ENCODE measurements around the gene SLC16A10. TPM values are rescaled to one million over a fixed set of nuclear protein-coding genes. Genes with fewer than 3 reads are reported as not detected.

Gene SLC16A10
- total RNA-seq, 4 donors from 2014 or later: 18.7 to 35.8 (median 22.1) TPM

- WGBS, 2 donors: 90 to 98% methylated on average over 2 of the region's 2 CpGs
- DNase-seq: no peak
- TF ChIP-seq POLR2A (IDR thresholded peaks at IDR 0.05) (no peak), CTCF (IDR thresholded peaks at IDR 0.05) (no peak)
Measured at GRCh38 chr6:111173341-111173740, 86.0 kb downstream of the SLC16A10 start.

GRCh38 chr6:111173946-111174345, 86.6 kb downstream of the SLC16A10 start:
- TF ChIP-seq POLR2A (IDR thresholded peaks at IDR 0.05) (no peak), CTCF (IDR thresholded peaks at IDR 0.05) (no peak)
- no peaks in the 10 kb centered on the region for H3K36me3 ChIP-seq
- no peak for DNase-seq
- no peaks in the 10 kb centered on the region for H3K27me3 ChIP-seq
- H3K4me3 ChIP-seq (replicated peaks in 1 of 3): no peak overlapping the region
- no peak overlapping the region for H3K27ac ChIP-seq
- H3K9me3 ChIP-seq: no peaks in the 10 kb centered on the region
- WGBS, 2 donors: 74 to 89% methylated on average over 3 of the region's 3 CpGs
- intact Hi-C loops (cut with DNase I): no loop called here
- H3K4me1 ChIP-seq: no peaks in the 10 kb centered on the region

More at GRCh38 chr6:111173341-111173740, 86.0 kb downstream of the SLC16A10 start:
- Histone ChIP-seq H3K27me3 (no peaks in the 10 kb centered on the region), H3K9me3 (no peaks in the 10 kb centered on the region), H3K36me3 (no peaks in the 10 kb centered on the region), H3K4me3 (replicated peaks in 1 of 3) (no peak overlapping the region), H3K4me1 (no peaks in the 10 kb centered on the region), H3K27ac (no peak overlapping the region)
- intact Hi-C loops (cut with DNase I): no loop called here

GRCh38 chr6:111175109-111175508, 87.8 kb downstream of the SLC16A10 start:
- TF ChIP-seq POLR2A (IDR thresholded peaks at IDR 0.05) (no peak), CTCF (IDR thresholded peaks at IDR 0.05) (no peak)
- 67 to 70% methylated on average over 2 of the region's 2 CpGs for WGBS, 2 donors

GRCh38 chr6:111176038-111176759, 88.9 kb downstream of the SLC16A10 start:
- Histone ChIP-seq H3K4me1 (no peaks in the 10 kb centered on the region), H3K27ac (no peak overlapping the region), H3K4me3 (replicated peaks in 1 of 3) (no peak overlapping the region), H3K27me3 (no peaks in the 10 kb centered on the region), H3K9me3 (no peaks in the 10 kb centered on the region), H3K36me3 (no peaks in the 10 kb centered on the region)
- no peak for TF ChIP-seq POLR2A (IDR thresholded peaks at IDR 0.05)
- no peak for TF ChIP-seq CTCF (IDR thresholded peaks at IDR 0.05)
- WGBS, 2 donors: 95 to 96% methylated on average over 2 of the region's 2 CpGs
- DNase-seq: no peak
- intact Hi-C loops (cut with DNase I): no loop called here

More at GRCh38 chr6:111175109-111175508, 87.8 kb downstream of the SLC16A10 start:
- Histone ChIP-seq H3K27me3 (no peaks in the 10 kb centered on the region), H3K36me3 (no peaks in the 10 kb centered on the region), H3K4me3 (replicated peaks in 1 of 3) (no peak overlapping the region), H3K9me3 (no peaks in the 10 kb centered on the region), H3K4me1 (no peaks in the 10 kb centered on the region), H3K27ac (no peak overlapping the region)
- intact Hi-C loops (cut with DNase I): no loop called here
- no peak for DNase-seq

GRCh38 chr6:111176760-111177099, 89.4 kb downstream of the SLC16A10 start:
- no peak overlapping the region for H3K27ac ChIP-seq
- H3K27me3 ChIP-seq: no peaks in the 10 kb centered on the region
- no peak overlapping the region for H3K4me3 ChIP-seq (replicated peaks in 1 of 3)
- H3K4me1 ChIP-seq: no peaks in the 10 kb centered on the region
- no peak for DNase-seq
- no peaks in the 10 kb centered on the region for H3K36me3 ChIP-seq
- no peak for TF ChIP-seq CTCF (IDR thresholded peaks at IDR 0.05)
- no peak for TF ChIP-seq POLR2A (IDR thresholded peaks at IDR 0.05)
- intact Hi-C loops (cut with DNase I): no loop called here
- H3K9me3 ChIP-seq: no peaks in the 10 kb centered on the region
- 97 to 98% methylated on average over 2 of the region's 2 CpGs for WGBS, 2 donors

Data from thyroid gland (tissue), 4 donors.